ENCODE measurements around the gene KLHL29. TPM values are rescaled to one million over a fixed set of nuclear protein-coding genes. Genes with fewer than 3 reads are reported as not detected.

The KLHL29 gene
- total RNA-seq, 1 experiment from 2014 or later, result 7.7 TPM

GRCh38 chr2:23519334-23519651 is 134.3 kb downstream of the KLHL29 start:
- no peak overlapping the region for H3K27ac ChIP-seq (ENCODE audit: low read length)
- H3K36me3 ChIP-seq (ENCODE audit: control insufficient read depth, insufficient read depth, low read length), result no peaks in the 10 kb centered on the region
- ATAC-seq (no peak), DNase-seq (ENCODE audit: low read depth, low spot score) (no peak)
- H3K27me3 ChIP-seq (ENCODE audit: control insufficient read depth, insufficient read depth, low read length), result no peaks in the 10 kb centered on the region
- TF ChIP-seq CTCF (IDR thresholded peaks at IDR 0.05), result no peak
- no peak for TF ChIP-seq POLR2AphosphoS5 (IDR thresholded peaks at IDR 0.05; ENCODE audit: low read depth, low read length)
- no peak for TF ChIP-seq SIN3A (IDR thresholded peaks at IDR 0.05; ENCODE audit: borderline replicate concordance, insufficient read depth, low read depth, low read length)
- TF ChIP-seq TCF7L2 (IDR thresholded peaks at IDR 0.05; ENCODE audit: low read depth, low read length), result no peak
- no peak for TF ChIP-seq REST (IDR thresholded peaks at IDR 0.05; ENCODE audit: insufficient read depth in 1 of 2, low read depth in 2 of 2, low read length in 1 of 2)
- no TSS peak for BruUV-seq (replicated peaks)
- H3K4me3 ChIP-seq (ENCODE audit: low read depth in 2 of 2, low read length in 2 of 2), result no peak overlapping the region
- in situ Hi-C loops (cut with HindIII; ENCODE audit: low pct_unique_long_range_greater_than_20kb, low sequenced_read_pairs), result no loop called here
- ChIA-PET CTCF (no interaction called here), POLR2A (no interaction called here)
- H3K4me1 ChIP-seq (ENCODE audit: control insufficient read depth, insufficient read depth, low read length), result peaks cover 5% of the 10 kb centered on the region; the same call in 1 of the 2 replicates
- intact Hi-C loops (cut with micrococcal nuclease; ENCODE audit: unreplicated experiment), result no loop called here
- H3K9me3 ChIP-seq (ENCODE audit: control insufficient read depth, insufficient read depth, low read depth, low read length), result no peaks in the 10 kb centered on the region

GRCh38 chr2:23520256-23520655 is 135.3 kb downstream of the KLHL29 start:
- CTCF ChIA-PET, result no interaction called here
- POLR2A ChIA-PET, result no interaction called here
- no peaks in the 10 kb centered on the region for H3K36me3 ChIP-seq (ENCODE audit: control insufficient read depth, insufficient read depth, low read length)
- ATAC-seq, result peak; percentile 74
- H3K9me3 ChIP-seq (ENCODE audit: control insufficient read depth, insufficient read depth, low read depth, low read length), result no peaks in the 10 kb centered on the region
- no peak overlapping the region for H3K4me3 ChIP-seq (ENCODE audit: low read depth in 2 of 2, low read length in 2 of 2)
- H3K4me1 ChIP-seq (ENCODE audit: control insufficient read depth, insufficient read depth, low read length), result peaks cover 5% of the 10 kb centered on the region; the same call in 1 of the 2 replicates
- no peak for DNase-seq (ENCODE audit: low read depth, low spot score)
- in situ Hi-C loops (cut with HindIII; ENCODE audit: low pct_unique_long_range_greater_than_20kb, low sequenced_read_pairs) (no loop called here), intact Hi-C loops (cut with micrococcal nuclease; ENCODE audit: unreplicated experiment) (no loop called here)
- TF ChIP-seq POLR2AphosphoS5 (IDR thresholded peaks at IDR 0.05; ENCODE audit: low read depth, low read length) (no peak), SIN3A (IDR thresholded peaks at IDR 0.05; ENCODE audit: borderline replicate concordance, insufficient read depth, low read depth, low read length) (no peak), TCF7L2 (IDR thresholded peaks at IDR 0.05; ENCODE audit: low read depth, low read length) (peak; percentile 19; the same call in 1 of the 2 replicates), REST (IDR thresholded peaks at IDR 0.05; ENCODE audit: insufficient read depth in 1 of 2, low read depth in 2 of 2, low read length in 1 of 2) (no peak)
- H3K27me3 ChIP-seq (ENCODE audit: control insufficient read depth, insufficient read depth, low read length), result no peaks in the 10 kb centered on the region
- BruUV-seq (replicated peaks), result no TSS peak
- no peak overlapping the region for H3K27ac ChIP-seq (ENCODE audit: low read length)

All from Panc1 (cell line).